GM18873 (cell line): ENCODE results near the gene LDB3.

Experiments used
- ATAC-seq: cut with Tn5 transposase; IDR thresholded peaks from one replicate; pipeline ENCODE4 v1.9.1; 2021; ENCODE audit warnings: mild to moderate bottlenecking, moderate library complexity, moderate number of reproducible peaks; ENCODE audit not compliant: unreplicated experiment, low FRiP score

The LDB3 gene

DNA sequence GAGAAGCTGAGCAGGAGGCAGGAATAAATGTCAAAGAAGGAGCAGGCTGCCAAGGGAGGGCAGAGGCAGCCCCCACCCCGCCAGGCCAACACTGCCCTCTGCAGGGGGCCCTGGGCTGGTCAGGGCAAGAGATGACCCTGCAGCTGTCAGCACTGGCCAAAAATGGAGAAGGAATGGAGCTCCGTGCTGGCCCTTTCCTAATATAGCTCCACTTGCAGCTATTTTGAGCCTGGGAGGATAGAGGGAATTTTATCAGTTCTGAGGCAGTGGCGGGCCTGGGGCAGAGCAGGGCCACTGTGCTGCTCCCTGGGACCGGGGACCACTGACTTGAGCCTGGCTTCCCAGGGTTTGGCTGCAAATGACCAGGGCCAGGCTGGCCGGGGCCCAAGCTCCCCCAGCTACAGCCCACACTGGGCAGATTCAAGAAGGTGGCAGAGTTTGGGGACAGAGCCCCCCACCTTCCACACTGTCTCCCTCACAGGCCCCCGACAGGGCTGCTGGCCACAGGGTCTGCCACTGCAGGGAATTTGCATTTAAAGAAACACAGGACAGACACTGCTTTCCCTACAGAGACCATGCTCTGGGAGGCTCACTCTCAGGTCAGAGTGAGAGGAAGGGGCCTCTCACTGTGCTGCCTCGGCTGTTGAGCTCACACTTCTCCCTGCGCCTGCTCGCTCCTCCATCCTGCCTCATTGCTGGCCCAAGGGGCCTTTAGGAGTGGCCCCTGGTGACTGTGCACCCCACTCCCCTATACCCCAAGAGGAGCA, 16.2 kb downstream of the LDB3 start:
- ATAC-seq = no peak

DNA sequence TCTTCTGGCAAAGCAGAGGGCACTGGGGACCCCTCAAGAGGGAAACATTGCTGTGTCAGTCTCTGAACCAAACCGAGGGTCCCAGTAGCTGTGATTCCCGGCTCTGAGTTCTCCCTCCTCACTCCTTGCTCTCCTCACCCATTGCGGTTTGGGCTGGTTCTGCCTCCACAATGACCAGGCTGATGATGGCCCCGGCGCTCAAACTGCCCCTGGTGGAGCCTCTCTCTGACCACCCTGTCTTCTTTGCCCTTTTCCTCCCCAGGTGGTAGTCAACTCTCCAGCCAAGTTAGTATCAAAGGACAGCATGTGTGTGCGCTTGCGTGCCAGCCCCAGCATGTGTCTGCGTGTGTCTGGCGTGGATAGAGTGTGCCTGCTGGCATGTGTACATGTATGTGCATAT, 17.1 kb downstream of the LDB3 start:
- ATAC-seq = no peak

DNA sequence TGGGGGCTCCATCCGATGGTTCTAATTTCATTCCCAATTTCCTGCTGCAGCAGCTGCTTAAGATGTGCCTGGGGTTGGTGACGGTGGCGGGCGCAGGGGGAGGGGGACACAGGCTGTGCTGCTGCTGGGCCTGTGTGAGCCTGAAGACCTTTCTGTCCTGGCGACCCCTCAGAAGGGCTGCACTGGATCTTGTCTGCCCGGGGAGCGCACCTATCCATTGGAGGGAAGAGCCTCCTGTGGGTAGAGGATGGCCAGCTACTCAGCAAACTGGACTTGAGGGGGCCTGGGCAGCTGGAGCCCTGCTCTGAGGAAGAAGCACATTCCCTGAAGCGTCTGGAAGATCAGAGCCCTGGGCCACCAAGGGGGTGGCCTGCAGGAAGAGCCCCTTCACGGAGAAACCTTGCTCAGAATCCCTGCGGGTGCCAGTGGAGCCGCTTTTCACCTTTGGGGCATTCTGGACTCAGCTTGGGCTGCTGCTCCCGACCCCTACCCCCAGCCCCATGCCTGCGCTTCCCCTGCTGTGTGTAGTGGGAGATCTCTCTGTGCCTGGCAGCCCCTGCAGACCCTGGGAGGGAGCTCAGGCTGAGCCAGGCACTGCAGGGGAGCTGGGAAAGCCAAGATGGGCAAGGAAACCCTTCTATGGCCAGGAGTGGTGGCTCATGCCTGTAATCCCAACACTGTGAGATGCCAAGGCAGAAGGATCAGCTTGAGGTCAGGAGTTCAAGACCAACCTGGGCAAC, 17.8 kb downstream of the LDB3 start:
- ATAC-seq = no peak

DNA sequence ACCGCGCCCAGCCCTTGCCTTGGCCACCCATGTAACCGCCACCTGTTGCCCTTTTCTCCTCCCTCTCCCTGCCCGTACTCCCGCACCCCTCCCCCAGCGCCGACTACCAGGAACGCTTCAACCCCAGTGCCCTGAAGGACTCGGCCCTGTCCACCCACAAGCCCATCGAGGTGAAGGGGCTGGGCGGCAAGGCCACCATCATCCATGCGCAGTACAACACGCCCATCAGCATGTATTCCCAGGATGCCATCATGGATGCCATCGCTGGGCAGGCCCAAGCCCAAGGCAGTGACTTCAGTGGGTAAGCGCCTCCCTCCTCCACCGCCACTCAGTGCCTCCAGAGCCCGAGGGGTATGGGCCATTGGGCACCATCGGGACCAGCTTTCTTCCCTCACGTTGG, 18.7 kb downstream of the LDB3 start:
- ATAC-seq = no peak

DNA sequence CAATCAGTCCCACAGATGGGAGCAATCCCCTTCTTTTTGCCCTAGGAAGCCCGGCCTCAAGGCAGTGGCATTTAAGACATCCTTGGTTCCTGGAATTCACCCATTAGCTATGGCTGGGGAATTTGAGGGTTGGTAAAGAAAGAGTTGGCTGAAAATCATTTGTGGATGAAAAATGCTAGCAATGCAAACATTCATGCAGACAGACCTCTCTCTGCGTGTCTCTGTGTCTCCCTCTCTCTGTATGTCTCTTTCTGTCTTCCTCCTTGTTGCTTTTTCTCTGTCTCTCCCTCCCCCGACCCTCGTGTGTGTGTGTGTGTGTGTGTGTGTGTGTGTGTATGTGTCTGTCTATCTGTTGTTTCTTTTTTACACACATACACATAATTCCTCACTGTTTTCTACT, 19.4 kb downstream of the LDB3 start:
- no peak for ATAC-seq

DNA sequence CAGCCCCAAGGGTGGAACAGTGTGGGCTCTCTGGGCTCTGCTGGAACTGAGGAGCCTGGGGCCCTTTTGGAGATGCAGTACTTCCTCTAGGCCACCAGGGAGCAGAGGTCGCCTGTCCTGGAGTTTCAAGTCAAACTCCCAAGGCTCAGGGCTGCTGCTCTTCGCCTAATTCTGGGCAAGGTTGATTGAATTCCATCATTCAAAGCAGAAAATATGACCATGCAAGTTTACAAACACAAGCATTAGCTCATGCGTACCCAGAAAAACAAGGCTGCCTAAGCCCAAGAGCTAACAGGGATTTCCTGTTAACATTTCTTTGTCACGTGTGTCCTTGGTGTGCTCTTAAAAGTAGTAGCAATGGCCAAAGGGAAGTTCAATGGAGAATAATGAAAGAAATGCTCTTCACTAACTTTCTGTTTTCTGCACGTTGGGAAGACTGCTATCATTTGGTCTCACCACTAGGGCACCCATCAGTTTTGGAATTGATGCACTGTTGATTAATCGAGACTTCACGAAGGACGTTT, 20.1 kb downstream of the LDB3 start:
- ATAC-seq = peak; percentile 46

DNA sequence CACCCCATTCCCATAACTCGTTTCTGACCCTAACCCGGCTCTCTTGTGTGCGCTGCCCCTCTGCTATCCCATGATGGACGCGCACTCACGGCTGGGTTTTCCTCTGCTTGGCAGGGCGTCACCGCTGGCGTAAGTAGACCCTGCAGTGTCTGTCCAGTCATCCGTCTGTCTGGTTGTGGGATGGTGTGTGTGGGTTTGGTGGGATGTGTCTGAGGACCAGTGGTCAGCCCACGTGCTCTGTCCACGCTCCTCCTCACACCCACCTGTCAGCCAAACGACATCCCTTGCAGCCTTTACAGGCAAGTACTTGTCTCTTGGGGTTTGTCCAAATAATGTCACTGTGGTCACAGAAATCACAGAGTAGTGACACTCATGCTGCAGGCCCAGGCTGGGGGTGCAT, 20.8 kb downstream of the LDB3 start:
- no peak for ATAC-seq

DNA sequence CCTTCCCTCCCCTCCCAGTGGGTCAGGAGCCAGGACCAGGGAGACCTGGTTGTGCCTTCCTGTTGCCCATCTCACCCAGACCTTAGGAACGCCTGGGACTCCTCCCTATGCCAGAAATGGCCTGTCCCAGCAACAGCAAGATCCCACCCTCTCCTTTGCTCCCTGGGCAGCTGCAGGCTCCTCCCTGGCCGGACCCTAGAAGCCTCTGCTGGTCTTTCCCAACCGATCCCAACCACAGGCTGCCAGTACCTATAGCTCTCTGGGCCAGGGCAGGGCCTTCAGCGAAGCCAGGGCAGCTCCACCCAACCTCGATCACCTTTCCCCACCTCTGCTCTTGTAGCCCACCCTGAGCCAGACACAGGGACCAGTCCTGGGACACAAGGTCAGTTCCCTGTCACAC, 21.9 kb downstream of the LDB3 start:
- ATAC-seq = no peak

DNA sequence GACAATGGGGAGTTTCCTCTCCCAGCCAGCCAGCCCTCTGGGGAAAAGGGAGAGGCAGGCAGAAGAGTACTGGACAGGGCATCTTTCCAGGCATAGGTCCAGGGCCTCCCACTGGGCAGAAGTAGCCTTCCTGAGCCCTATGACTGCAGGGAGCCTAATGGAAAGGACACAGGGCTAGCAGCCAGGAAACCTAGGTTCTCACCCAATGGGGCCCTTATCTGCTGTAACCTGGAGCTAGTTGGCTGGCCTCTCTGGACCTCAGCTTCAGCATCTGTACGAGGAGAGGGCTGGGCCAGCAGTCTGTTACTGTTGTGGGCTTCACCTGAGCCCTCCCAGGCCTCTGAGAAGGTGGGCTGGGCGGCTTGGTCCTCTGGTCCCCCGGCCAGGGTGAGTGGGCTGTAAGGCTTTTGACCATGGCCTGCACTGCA, 22.4 kb downstream of the LDB3 start:
- ATAC-seq = no peak

DNA sequence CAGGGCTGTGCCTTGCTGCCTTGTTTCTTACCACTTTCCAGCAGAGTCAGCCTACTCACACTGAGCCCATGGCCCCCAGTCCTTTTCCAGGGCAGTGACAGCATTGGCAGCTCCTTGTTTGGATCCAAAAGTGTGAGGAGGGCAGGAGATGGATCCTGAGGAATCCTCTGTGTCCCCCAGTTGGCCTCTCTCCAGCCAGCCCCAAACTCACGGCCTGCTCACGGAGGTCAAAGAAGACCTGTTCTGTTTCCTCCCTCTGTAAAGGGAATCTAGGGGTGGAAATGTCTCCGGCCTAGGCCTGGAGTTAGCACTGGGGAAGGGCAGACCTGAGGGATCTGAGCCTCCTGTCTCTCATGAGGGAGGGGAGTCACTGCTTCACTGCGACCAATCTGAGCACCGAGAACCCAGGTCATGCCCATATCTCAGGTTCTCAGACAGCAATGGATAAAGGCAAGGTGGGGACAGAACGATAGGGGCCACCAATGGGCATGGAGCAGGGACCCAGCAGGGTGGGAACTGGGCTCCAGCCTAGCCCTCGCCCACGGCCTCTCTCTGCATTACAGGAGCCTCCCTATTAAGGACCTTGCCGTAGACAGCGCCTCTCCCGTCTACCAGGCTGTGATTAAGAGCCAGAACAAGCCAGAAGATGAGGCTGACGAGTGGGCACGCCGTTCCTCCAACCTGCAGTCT, 23.2 kb downstream of the LDB3 start:
- no peak for ATAC-seq

DNA sequence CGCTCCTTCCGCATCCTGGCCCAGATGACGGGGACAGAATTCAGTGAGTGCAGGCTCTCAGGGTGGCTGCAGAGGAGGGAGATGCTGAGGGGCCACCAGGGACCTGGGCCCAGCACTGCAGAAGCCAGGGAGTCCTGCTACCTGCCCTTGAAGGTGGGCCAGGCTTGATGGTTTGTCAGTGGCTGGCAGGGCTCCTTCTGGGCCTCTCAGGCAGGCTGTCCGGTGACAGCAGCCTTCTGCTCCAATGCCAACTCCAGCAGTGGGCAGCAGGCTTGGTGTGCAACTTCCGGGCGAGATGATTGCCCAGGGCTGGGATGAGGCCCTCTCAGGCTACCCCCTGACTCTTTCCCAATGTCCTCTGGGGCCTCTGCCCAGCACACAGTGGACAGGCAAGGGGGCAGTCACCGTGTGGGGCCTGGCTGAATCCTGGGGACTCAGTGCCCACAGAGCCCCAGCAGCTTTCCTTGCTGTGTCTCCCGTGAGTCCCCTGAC, 23.8 kb downstream of the LDB3 start:
- no peak for ATAC-seq

DNA sequence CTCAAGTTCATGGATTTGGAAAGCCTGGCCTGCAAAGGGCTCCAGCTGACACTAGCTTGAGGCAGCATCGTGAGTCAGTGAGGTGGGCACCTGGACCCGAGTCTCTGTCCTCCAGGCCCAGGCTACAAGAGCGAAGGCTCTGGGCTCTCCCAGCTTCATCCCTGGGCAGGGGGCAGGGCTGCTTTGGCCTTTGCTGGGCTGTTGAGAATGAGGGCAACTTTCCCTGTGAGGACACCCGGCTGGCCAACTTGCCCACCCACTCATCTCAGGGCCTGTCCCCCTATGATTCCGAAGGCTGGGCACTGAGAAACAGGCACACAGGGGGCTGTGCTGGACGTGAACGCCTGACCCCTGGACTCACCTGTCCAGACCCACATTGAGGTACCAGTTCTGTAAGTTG, 24.4 kb downstream of the LDB3 start:
- no peak for ATAC-seq

DNA sequence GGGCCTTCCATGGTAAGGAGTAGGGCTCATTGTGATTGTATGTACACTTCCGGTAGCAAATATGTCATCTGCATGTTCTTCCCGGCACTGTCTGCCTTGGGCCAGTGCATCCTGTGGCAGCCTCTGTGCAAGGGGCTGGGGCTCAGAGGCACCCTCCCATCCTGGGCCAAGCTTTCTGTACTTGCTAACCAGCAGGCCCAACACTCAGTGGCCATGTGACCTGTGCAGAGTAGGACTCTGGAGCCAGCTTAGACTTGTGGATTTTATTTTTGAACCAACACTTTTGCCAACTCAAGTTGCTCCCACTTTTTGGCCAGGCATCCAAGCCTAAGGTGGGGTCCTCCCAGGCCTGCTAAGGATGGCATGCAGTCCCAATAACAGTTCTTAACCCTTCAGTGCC, 25.0 kb downstream of the LDB3 start:
- ATAC-seq = no peak

DNA sequence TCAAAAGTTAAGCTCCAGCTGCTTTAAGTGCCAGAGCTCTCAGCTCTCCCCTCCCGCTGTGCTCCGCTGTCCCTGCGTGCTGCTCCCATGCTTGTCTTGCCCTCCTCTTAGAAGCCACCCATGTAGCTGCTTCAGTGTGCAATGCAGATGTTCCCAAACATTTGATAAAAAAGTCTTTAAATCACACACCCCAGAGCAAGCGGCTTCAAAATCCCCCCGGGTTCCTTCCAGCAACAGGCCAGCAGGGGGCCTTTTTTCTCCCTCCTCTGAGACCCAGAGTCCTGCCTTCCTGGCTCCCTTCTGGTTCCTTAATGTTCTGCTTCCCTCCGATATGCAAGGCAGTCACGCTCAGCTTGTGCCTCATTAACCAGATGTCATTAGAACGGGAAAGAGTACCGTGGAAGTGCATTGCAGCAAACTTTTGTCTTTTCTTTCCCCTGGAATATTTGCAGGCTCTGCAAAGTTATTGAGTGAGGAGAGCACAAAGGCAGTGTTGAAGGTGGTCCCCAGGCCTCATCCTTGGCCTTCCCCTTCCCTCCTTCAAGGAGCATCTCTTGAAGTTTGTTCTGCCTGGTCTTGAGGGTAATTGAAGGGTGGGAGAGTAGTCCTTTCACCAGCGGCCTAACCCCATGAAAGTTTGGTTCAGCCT, 25.5 kb downstream of the LDB3 start:
- ATAC-seq = no peak

DNA sequence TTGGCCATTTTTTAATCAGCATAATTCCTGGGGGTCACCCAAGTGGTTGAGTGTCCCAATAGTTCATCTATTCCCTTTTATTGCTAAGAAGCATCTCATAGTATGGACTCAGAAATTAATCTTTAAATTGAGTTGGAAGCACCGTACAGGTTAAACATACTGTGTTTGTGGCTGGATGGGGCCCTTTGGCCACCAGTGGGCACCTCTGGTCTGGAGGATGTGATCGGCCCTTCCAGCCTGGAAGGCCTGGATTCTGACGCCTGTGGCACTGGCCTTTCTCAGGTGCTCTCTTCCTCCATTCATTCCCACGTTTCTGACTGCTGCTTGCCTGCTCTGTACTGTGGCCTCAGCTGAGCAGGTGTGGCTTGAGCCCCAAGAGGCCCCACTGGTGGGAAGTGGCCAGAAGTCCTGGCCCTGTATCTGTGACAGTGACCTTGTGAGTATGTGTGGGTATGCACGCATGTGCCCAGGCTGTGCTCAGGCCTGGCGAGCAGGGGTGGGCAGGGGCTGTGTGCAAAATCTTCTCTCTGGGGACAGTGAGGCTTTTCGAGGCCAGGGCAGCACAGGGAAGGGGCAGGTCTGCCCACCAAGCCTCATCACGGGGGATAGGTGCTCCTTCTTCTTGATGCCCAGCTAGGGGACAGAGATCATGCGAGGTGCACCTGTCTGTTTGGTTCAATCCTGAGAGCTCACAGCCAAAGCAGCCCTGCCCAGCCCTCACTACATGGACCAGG, 30.1 kb downstream of the LDB3 start:
- ATAC-seq = no peak

DNA sequence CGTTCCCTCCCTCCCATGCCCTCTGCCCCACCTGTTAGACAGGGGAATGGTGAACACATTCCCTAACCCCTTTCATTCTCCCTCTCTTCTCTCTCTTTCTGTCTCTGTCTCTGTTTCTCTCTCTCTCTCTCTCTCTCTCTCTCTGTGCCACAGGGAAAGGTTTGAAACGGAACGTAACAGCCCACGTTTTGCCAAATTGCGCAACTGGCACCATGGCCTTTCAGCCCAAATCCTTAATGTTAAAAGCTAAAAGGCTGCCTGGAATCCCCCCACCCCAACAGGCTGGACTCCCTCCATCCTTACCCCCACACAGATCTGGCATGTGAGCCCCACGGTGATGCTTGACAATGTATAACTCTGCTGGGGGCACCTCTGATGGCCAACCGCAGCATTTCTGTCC, 30.8 kb downstream of the LDB3 start:
- no peak for ATAC-seq

DNA sequence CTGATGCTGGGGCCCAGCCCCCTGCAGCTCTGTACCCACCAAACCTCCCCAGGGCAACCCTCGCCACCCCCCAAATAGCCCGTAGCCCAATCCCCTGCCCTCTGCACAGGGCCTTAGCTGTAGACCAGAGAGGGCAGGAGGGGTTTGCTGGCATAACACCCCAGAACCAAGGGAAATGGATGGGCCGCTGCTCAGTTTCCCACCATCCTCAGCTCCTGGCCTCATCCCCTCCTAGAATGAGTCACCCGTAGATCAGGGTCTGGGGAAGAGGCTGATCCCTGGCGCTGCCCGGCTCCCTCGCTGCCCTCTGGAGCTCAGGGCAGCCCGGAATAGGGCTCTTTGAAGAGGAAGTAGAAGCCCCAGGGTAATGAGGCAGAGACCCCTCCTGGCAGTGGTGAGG, 31.2 kb downstream of the LDB3 start:
- no peak for ATAC-seq

DNA sequence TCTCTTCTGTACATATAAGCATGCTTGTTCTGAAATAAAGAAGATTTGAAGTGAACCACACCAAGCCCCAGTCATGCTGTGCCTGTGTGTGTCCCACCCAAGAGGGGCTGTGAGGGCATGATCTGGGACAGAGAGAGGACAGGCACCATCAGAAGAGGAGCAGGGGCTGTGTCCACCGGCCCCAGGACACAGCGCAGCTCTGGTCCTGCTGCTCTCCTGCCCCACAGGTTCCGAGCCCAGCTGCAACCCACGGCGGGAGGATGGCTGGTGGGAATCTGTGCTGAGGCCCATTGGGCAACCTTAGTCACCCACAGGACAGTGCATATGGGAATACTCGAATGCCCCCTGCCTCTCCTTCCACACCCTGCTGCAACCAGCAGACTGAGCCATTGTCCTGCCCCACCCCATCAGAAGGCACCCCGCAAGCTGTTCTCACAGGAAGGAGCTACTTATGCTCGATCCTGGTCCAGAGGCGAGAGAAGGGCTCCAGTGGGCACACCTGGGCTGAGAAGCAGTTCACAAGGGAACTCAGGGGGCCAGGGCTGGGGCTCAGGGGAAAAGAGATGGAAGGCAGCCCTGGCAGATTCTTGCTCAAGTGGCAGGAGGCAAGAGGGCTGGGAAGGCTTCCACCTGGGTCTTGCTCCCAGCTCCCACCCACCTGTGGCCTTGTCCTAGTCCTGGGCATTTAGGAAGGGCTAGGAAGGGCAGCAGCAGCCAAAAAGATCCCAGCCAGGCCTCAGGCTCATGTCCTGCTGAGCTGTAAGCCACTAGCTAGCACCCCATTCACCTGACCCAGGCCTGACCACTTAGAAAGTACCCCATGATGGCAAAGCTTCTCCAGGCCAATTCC, 31.9 kb downstream of the LDB3 start:
- no peak for ATAC-seq
